HL-60/S4 (cell line): ENCODE data around the gene KRT36.

Experiments used
- in situ Hi-C: fragments of 300-500 bp; cut with MboI; formaldehyde crosslinking; loops from 2 replicates; pipeline ENCODE4 v1.14.3; 2022; ENCODE audit warnings: low sequenced_read_pairs

KRT36 gene

DNA sequence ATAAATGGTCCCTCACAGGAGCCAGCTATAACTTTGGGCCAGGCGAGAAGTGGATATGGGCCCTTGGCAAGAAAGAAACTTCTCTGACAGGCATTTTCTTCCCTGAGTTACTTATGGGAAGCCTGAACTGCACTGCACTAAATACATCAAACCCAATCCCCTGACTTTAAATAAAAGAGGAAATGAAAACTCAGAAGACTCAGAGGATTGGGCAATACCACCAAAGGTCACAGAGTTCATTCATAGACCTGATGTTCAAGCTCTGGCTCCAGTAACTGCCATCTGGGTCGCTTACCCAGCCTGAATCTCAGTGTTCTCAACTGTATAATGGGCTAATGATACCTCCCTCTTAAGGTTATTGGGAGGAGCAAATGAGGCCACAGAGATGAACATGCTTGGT, 9.6 kb downstream of the KRT36 start:
- in situ Hi-C loops: no loop called here

DNA sequence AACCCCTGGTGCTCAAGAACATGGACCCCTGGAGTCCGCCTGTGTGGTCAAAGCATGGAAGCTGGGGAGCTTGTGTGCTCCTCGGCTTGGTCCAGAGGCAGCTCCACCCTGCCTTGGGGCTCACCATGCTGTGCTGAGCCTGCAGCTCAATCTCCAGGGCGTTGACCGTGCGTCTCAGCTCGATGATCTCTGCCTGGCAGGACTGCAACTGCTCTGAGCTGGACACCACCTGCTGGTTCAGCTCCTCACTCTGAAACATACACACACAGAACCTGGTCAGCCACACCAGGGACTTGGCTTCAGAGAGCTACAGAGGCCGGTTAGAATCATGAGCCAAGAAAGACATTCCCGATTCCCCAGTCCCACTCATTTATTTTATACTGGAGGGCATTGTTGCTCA, 11.5 kb downstream of the KRT36 start:
- in situ Hi-C loops: no loop called here

DNA sequence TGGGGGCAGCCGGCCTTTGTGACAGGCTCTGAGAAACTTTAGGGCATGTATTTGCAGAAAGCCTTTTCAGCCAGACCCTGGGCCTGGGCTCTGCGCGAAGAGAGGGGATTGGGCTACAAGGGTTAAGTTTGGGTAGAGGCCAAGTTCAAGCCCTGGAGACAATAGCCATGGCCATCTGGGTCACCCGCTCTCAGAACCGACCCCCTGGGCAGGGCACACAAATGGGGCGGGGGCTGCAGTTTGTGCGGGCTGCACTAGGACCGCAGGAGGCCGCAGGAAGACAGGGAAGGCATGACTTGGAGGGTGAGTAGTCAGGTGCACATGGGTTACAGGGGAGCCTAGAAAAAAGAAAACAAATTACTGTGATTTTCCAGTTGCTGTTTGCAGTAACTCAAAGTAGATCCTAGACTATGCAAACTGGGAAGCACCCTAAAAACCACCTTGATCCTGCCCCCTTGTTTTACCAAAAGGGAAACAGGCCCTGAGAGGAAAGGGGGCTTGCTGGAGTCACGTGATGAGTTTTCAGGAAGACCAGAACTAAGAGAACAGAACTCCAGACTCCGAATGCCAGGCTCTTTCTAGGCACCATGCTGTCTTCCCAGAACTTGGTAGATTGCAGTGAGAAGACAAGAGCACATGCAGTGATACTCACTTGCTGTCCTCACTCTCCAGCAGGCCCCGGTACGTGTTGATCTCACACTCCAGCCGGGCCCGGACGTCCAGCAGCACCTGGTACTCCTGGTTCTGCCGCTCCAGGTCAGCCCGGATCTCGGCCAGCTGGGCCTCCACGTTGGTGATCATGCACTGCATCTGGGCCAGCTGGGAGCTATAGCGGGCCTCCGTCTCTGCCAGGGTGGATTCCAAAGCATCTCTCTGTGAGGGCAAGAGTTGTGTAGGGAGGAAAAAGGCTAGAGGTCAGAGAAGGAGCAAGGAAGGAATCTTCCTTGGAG, 12.6 kb downstream of the KRT36 start:
- in situ Hi-C loops: no loop called here

DNA sequence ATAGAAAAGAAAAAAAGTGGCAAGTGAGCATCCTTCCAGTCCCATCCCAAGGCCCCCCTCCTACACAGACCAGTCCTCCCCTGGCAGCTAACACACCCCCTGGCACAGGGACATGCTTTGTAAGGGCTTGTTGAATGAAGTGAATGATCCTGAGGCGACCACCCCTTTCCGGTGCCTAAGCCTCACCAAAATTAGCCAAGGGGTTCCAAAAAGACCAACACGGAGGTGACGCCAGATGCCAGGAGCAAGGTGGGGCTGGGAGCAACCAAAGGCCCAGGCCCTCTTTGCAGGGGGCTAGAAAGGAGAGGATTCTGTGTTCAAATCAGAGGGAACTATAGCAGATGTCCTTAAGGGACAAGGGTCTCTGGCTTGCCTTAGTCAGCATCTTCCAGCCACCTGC, 14.3 kb downstream of the KRT36 start:
- in situ Hi-C loops: no loop called here

DNA sequence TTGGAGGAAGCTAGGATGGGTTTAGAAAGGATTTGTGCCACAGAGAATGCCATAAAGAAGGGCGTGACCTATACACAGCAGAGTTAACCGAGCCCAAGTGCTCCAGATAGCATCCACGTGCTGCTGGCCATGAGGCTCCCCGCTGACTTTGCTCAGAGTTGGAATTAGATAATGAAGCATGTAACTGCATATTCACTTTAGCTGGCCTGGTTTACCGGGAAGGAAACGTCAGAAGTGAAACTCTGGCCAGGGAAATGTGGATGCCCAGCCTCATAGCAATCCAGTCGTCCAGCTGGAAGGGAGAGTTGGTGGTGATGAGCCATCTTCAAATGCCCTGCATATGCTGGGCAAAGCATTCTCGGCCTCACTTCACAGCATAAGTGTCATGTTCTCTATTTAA, 14.8 kb downstream of the KRT36 start:
- in situ Hi-C loops: no loop called here

DNA sequence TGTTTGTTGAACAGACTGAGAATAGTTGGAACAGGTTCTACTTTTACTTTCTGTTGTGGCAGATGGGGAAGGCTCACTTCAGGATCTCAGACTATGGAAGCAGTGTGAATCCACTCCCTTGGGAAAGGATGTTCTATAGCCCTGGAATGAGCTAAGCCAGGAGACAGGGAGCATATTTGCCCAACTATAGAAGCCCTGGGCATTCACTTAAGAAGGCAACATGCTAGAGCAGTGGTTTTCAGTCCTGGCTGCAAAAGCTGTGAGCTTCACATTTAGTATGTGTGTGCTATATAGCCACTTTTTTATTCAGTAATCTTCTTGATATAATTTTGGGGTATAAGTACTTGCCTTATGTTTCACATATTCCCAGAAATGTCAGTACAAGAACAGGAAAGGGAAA, 21.4 kb downstream of the KRT36 start:
- in situ Hi-C loops: no loop called here

DNA sequence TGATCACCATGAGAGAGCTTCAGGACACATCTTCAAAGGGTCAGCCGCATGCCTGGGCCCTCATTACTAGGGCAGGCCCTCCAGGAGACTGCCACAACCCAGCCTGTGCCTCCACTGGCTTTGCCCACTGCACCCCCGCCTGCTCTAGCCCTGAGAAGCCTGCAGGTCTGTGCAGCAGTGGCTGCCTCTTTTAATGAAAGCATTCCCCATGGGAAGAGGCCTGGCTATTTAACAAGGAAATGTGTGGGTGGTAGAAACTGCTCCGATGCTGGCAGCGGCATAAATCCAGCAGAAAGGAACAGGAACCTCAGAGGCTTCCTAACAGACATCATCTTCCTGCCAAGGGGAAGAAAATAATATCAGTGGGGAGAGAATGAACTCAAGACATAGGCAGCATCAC, 22.1 kb downstream of the KRT36 start:
- in situ Hi-C loops: no loop called here

DNA sequence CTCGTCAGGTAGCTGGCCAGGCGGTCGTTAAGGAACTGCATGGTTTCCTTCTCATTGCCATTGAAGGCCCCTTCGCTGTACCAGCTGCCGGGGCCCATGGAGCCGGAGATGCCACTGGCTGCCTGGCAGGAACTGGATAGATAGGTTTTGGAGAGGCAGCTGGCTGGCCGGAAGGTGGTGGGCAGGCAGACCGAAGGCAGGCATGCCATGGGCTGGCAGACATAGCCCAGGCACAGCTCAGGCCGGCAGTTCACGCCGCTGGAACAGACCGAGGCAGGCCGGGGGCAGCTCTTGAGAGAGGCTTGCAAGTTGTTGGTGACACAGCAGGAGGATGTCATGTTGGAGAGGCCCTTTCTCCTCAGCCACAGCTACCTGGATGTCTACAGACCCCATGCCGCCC, 22.7 kb downstream of the KRT36 start, which contains the start of gene KRT32:
Gene KRT32 (minus strand): TSS at position 399 of the 400 bp plus-strand sequence. CDS start 61 bp downstream, at position 338.
- in situ Hi-C loops: no loop called here

DNA sequence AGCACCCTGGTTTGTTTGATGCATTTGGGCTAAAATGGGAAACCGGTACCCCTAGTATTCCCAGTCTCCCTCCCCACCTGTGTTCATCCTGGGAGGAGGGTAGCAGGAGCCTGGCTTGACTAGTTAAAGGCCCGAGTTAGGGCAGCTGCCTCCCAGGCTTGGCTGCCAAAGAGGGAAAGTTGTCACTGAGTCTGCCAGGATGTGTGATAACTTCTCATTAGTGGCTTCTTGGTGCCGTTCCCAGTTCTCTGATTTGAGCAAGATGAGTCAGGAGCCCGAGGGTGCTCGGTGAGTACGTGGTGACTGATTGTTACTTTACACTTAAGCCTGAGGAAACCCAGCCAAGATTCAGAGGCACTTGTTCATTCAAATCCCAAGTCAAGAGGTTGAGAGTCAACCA, 25.0 kb downstream of the KRT36 start:
- in situ Hi-C loops: no loop called here

DNA sequence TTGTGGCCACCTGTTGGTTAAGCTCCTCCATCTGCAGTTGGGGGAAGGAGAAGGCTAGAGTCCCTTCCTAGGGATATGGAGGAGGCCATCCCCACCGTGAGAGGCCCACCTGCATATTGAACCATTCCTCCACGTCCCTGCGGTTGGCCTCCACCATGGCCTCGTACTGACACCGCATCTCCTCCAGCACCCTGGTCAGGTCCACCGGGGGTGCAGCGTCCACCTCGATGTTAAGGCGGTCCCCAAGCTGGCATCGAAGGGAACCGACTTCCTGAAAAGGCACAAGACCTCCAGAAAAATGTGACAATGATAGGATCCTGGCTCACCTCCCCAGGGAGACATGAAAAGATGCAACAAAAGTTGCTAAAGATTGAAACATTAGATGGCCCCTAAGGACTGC, 25.5 kb downstream of the KRT36 start:
- in situ Hi-C loops: no loop called here

DNA sequence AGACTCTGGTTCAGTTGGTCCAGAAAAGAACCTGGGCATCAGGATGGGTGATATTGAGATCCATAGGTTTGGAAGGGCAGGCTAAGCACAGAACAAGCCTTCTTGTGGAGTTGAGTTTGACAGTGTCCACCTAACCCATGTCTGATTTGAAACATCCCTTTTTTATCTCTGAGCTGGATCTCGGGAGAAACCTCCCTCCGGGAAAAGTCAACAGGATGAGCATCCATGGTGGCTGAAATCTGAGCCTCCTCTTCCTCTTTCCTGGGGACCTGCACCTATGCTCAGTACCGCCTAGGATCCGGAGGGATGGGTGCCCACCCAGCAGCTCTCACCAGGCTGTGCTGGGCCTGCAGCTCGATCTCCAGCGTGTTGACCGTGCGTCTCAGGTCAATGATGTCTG, 26.0 kb downstream of the KRT36 start:
- in situ Hi-C loops: no loop called here

DNA sequence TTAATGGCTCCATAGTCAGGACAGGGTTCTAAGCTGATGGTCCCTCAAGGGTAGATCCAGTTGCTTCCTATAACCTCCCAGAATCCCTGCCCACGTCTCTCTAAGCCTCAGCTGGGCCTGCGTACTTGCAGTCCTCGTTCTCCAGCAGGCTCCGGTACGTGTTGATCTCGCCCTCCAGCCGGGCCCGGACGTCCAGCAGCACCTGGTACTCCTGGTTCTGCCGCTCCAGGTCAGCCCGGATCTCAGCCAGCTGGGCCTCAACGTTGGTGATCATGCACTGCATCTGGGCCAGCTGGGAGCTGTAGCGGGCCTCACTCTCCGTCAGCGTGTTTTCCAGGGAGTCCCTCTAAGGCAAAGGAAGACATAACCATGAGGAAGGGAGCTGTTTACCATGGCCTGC, 27.0 kb downstream of the KRT36 start:
- in situ Hi-C loops: no loop called here

DNA sequence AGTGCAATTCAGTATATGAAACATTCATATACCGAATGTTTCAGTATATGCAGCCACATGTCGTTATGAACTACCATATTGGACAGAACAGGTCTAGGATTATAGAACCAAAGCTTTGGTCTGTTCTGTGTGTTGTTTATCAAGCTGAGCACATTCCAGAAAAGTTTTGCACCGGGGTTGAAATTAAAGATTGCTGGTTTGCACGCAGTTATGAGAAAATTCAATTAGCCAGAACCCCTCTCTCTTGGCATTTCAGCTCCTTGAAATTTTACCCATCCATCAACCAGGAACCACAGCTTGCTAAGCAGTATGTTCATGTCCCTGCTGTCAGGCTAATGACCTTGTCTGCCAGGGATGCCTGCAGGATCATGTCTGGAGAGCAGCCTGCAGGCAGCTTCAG, 32.0 kb downstream of the KRT36 start:
- in situ Hi-C loops: no loop called here

DNA sequence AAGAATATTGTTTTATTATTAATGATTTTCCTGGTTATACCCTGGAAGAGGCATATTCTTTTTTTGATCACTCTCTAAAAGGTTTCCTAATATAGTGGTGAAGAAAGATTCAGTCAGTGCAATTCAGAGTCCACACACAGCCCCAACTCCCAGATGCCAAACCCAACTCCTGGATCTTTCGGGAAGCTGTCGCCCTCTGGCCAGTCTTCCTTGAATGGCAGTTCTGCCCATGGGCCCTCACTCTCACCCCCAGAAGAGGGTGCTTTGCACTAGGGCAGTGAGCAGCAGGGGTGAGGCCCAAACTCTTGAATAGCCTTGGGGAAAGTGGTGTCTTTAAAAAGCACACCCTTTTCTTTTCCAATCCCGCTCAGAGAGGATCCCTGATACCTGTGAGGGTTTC, 33.5 kb downstream of the KRT36 start:
- in situ Hi-C loops: no loop called here

DNA sequence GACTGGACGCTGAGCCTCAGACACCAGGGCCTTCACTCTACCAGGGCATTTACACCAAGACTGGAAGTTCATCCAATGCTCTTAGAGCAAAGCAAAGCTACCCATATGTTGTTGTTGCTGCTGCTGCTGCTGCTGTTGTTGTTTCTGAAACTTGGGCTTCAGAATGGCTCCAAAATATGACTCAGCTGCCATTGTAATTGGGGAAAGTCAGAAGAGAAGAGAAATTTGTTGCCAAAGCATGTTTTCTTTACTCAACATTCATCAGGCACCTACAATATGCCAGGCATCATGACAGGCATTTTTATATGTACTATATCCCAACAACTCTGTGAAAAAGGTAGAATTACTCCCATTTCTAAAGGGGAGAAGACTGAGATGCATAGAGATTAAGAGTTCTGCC, 34.5 kb downstream of the KRT36 start:
- in situ Hi-C loops: no loop called here

DNA sequence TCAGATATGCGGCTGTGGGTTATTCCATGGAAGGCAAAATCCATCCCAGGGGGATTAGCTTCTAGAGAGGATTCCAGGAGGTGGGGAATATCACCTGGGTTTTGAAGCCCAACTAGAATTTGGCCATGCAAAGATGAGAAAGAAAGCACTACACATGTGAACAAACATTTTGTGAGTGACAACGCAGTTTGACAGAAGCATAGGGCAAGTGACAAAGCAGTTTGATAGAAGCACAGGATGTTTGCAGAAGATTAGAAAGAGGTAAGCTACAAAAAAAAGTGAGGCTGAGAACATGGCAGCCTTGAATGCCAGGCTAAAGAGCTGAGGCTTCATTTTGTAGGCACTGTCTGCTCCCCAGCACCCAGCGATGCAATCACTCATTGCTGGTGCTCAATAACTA, 36.6 kb downstream of the KRT36 start:
- in situ Hi-C loops: no loop called here

DNA sequence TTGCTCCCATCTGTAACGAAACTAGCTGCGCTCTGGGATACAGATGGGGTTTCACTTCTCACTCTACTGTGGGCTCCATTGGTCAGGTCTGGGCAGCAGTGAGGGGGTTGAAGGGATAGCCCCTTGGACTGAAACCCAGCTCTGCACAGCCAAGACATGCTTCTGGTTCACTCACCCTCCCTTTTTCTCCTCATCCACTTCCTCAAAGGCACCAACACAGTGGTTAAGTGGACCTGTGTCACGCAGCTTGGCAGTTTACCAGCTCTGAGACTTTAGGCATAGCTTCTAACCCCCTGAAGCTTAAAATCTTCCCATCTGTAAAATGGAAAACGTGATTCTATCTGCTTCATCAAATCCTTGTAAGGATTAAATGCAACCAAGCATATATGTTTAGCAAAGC, 37.4 kb downstream of the KRT36 start:
- in situ Hi-C loops: no loop called here

DNA sequence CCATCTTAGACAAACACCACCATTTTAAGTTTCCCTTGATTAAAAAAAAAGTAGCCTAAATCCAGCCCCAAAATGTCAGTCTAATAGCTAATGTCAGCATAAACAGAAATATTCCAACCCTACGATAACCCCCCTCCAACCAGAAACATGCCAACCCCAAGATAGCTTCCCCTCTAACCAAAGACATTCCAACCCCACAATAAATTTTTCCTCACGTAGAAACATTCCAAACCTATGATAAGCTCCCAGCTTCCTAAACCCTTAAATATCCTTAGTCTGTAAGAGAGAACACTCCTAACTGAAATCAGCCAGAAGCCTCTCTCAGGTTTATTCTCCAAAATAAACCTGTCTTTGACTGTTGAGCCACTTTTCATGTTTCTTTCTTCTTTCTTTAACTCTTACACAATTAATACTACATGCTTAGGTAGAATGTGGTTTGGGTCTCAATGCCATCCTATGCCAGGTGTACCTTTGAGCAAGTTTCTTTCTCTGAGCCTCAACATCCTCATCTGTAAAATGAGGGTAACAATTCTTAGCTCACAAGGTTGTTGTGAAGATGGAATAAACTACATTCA, 38.5 kb downstream of the KRT36 start:
- in situ Hi-C loops: no loop called here

DNA sequence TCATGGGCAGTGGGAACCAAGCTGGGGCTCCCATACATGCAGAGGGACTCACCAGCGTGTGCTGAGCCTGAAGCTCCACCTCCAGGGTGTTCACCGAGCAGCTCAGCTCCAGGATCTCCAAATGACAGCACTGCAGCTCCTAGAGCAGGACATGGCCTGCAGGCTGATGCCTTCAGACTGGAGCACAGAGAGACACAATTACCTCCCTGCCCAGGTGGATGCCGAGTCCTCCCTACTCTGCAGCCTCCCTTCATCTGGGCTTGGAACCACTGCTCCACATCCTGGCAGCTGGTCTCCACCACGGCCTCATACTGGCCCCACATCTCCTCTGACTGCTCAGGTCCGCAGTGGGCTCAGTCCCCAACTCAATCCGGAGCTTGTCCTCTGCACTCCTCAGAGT, 40.7 kb downstream of the KRT36 start:
- in situ Hi-C loops: no loop called here

DNA sequence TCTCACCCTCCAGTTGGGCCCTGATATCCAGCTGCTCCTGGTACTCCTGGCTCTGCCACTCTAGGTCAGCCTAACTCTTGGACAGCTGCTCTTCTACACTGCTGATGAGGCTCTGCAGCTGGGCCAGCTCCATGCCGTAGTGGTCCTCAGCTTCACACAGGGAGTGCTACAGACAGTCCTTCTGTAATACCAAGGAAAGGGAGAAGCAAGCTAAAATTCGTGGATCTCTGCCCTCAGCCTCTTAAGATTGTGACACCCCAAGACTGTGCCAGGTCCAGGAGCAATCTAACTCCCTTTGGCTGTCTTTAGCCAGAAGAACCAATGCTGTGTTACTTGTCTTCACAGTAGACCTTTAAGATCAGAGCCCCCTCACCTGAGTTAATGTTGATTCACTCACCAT, 41.2 kb downstream of the KRT36 start:
- in situ Hi-C loops: no loop called here

DNA sequence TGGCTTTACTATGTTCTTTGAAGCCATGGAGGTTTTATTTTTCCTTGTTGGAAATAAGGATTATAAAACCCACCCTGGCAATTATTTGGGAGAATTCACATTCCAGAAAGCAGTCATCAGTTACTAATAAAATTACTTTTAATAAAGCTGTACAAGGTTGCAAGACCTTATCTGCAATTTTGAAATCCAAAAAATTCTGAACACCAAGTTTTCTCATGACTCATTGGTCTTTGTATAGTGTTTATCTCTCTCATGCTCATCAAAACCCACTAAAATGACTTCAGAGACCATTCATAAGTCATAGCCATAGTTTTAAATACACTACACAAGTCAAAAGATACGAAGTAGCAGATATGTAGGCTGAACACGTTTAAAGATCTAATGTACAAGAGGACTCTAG, 42.9 kb downstream of the KRT36 start:
- in situ Hi-C loops: no loop called here

DNA sequence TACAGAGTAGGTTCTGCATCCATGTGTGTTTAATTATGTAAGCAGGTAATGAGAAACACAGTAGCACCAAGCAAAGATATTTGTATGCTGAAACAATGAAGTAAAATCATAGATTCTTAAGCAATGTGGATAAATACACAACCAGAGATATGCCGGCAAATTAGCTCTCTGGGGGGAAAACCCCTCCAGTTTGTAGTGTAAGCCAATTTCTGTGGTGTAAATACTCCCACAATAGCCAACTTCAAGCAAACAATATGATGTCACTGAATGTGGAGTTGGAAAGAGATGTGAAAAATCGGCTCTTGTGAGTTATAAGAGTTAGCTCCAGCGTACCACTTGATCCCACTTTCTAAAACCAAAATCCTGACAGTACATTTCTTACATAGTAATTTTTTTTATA, 45.1 kb downstream of the KRT36 start:
- in situ Hi-C loops: no loop called here

DNA sequence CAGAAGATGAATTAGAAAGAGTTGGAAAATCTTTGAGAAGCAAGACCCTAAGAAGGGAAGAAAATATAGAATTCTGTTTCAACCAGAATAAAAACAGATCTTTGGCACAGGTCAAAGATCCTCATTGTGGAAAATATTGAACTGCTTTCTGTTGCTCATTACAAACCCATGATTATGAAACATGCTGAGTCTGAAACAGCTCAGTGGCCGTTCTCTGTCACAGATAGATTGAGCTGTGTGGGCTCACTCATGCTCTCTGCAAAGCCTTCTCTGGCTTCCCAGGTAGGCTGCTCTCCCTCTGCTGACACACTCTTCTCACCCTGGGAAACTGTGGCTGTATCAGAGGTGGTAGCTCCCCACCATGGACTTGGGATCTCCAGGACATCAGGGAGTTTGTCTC, 45.5 kb downstream of the KRT36 start:
- in situ Hi-C loops: no loop called here
